ENCODE measurements around the gene TMEM176A. TPM values are rescaled to one million over a fixed set of nuclear protein-coding genes. Genes with fewer than 3 reads are reported as not detected.
"Not testable (repeated sequence)": the region's sequence is repeated elsewhere in the genome, so short reads cannot be mapped to it uniquely, and the experiment has no call there.

TMEM176A gene
- total RNA-seq, 2 experiments from 2014 or later: not detected

DNA sequence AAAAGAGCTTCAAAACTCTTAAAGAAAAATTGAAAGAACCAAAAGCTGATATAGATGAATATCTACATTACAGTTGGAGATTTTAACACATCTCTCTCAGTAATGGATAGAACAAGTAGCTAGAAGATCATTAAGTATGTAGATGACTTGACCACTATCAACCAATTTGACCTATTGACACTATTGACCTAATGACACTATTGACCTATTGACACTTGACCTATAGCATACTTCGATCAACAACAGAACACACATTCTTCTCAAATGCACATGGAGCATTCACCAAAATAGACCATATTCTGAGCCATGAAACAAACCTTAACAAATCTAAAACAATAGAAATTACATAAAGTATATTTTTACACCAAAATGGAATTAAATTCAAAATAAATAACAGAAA is 41.1 kb upstream of the TMEM176A start:
- ChIA-PET CTCF (interaction anchor here (0.9 to 2.3 kb wide), 6 partner anchors 22 to 326 kb away, joined by 3 to 18 read pairs (median 4); partner anchors contain the start of gene GIMAP5), POLR2A (interaction anchor here (0.6 to 1.2 kb wide), 2 partner anchors 22 to 492 kb away, joined by 3 read pairs; no protein-coding TSS in a partner anchor)
- no peak for DNase-seq
- TF ChIP-seq, protein P1, sequence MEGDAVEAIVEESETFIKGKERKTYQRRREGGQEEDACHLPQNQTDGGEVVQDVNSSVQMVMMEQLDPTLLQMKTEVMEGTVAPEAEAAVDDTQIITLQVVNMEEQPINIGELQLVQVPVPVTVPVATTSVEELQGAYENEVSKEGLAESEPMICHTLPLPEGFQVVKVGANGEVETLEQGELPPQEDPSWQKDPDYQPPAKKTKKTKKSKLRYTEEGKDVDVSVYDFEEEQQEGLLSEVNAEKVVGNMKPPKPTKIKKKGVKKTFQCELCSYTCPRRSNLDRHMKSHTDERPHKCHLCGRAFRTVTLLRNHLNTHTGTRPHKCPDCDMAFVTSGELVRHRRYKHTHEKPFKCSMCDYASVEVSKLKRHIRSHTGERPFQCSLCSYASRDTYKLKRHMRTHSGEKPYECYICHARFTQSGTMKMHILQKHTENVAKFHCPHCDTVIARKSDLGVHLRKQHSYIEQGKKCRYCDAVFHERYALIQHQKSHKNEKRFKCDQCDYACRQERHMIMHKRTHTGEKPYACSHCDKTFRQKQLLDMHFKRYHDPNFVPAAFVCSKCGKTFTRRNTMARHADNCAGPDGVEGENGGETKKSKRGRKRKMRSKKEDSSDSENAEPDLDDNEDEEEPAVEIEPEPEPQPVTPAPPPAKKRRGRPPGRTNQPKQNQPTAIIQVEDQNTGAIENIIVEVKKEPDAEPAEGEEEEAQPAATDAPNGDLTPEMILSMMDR (IDR thresholded peaks at IDR 0.05): no peak
- no peak overlapping the region for H3K27ac Mint-ChIP-seq
- H3K9me3 Mint-ChIP-seq: peaks cover 6% of the 10 kb centered on the region
- H3K4me3 Mint-ChIP-seq: no peak overlapping the region
- peaks cover 27% of the 10 kb centered on the region for H3K4me1 Mint-ChIP-seq (ENCODE audit: low read depth)
- intact Hi-C loops (cut with micrococcal nuclease): loop anchor here (5.0 to 10.0 kb wide), 3 partner anchors 127 to 405 kb away; partner anchors contain the start of genes GIMAP4 and GIMAP6
- no peak for ATAC-seq
- no peaks in the 10 kb centered on the region for H3K27me3 Mint-ChIP-seq
- H3K36me3 Mint-ChIP-seq (ENCODE audit: low read depth): peaks cover 5% of the 10 kb centered on the region

DNA sequence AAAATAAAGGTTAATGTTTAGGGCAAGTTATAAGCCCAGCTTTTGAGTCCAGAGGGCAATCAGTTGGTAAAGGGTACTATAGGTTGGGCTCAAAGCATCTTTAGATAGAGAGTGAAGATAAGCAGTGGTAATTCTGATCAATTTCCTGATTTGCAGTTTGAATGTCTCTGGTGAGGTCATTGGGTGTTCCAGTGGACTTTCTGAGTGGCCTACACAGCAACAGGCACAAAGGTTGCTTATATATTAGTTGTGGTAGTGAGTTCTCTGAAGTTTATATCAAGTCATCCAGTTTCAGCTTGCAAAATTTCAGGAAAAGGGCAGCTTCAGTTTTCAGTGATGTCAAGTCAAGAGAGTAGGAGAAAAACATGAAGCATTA is 34.2 kb upstream of the TMEM176A start:
- CTCF ChIA-PET: interaction anchor here (1.7 to 2.6 kb wide), 2 partner anchors 11 to 12 kb away, joined by 5 to 16 read pairs; no protein-coding TSS in a partner anchor
- H3K4me1 Mint-ChIP-seq (ENCODE audit: low read depth): peaks cover 3% of the 10 kb centered on the region
- H3K4me3 Mint-ChIP-seq: no peak overlapping the region
- TF ChIP-seq, protein P1 (IDR thresholded peaks at IDR 0.05): no peak
- H3K27me3 Mint-ChIP-seq: no peaks in the 10 kb centered on the region
- H3K36me3 Mint-ChIP-seq (ENCODE audit: low read depth): peaks cover 3% of the 10 kb centered on the region
- intact Hi-C loops (cut with micrococcal nuclease): no loop called here
- peaks cover 6% of the 10 kb centered on the region for H3K9me3 Mint-ChIP-seq
- POLR2A ChIA-PET: no interaction called here
- H3K27ac Mint-ChIP-seq: no peak overlapping the region
- ATAC-seq (no peak), DNase-seq (no peak)

GRCh38 chr7:150769768-150770167 is 30.8 kb upstream of the TMEM176A start:
- TF ChIP-seq, protein P1 (IDR thresholded peaks at IDR 0.05): no peak
- ATAC-seq (no peak), DNase-seq (no peak)
- Mint-ChIP-seq H3K27ac (no peak overlapping the region), H3K27me3 (no peaks in the 10 kb centered on the region), H3K36me3 (ENCODE audit: low read depth) (peaks cover 1% of the 10 kb centered on the region), H3K4me3 (no peak overlapping the region), H3K4me1 (ENCODE audit: low read depth) (peaks cover 3% of the 10 kb centered on the region), H3K9me3 (peaks cover 13% of the 10 kb centered on the region)
- ChIA-PET CTCF (interaction anchor here (0.7 to 1.6 kb wide), 6 partner anchors 13 to 346 kb away, joined by 3 to 5 read pairs (median 3); no protein-coding TSS in a partner anchor), POLR2A (interaction anchor here (0.6 kb wide), 1 partner anchor 29 kb away, joined by 3 read pairs; no protein-coding TSS in a partner anchor)
- intact Hi-C loops (cut with micrococcal nuclease): no loop called here

DNA sequence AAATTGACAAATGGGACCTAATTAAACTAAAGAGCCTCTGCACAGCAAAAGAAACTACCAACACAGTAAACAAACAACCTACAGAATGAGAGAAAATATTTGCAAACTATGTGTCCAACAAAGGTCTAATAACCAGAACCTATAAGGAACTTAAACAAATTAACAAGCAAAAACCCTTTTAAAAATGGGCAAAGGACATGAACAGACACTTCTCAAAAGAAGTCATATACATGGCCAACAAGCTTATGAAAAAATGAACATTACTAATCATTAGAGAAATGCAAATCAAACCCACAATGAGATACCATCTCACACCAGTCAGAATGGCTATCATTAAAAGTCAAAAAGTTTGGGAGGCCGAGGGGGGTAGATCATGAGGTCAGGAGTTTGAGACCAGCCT is 26.4 kb upstream of the TMEM176A start:
- H3K4me3 Mint-ChIP-seq; H3K4me1 Mint-ChIP-seq (ENCODE audit: low read depth); H3K27me3 Mint-ChIP-seq; intact Hi-C loops (cut with micrococcal nuclease); H3K36me3 Mint-ChIP-seq (ENCODE audit: low read depth); ATAC-seq; H3K27ac Mint-ChIP-seq; POLR2A ChIA-PET; DNase-seq: not testable (repeated sequence)
- CTCF ChIA-PET: interaction anchor here (0.8 kb wide), 1 partner anchor 149 kb away, joined by 3 read pairs; no protein-coding TSS in a partner anchor
- peaks cover 13% of the 10 kb centered on the region for H3K9me3 Mint-ChIP-seq

- ChIA-PET CTCF (interaction anchor here (0.6 to 1.5 kb wide), 30 partner anchors 8 to 464 kb away, joined by 3 to 16 read pairs (median 4); partner anchors contain the start of gene GIMAP8), POLR2A (no interaction called here)
- H3K4me1 Mint-ChIP-seq (ENCODE audit: low read depth): no peaks in the 10 kb centered on the region
- H3K27me3 Mint-ChIP-seq: peaks cover 3% of the 10 kb centered on the region
- H3K27ac Mint-ChIP-seq: no peak overlapping the region
- no peak for DNase-seq
- ATAC-seq: no peak
- intact Hi-C loops (cut with micrococcal nuclease): no loop called here
- peaks cover 1% of the 10 kb centered on the region for H3K36me3 Mint-ChIP-seq (ENCODE audit: low read depth)
- H3K4me3 Mint-ChIP-seq: no peak overlapping the region
- TF ChIP-seq, protein P1 (IDR thresholded peaks at IDR 0.05): no peak
- H3K9me3 Mint-ChIP-seq: peaks cover 9% of the 10 kb centered on the region
These were observed 22.4 kb upstream of the TMEM176A start for GRCh38 chr7:150778014-150778737.

Data from activated CD8-positive, alpha-beta T cell treated with anti-CD3 and anti-CD28 coated beads for 36 hours (primary cell).